Esophagus muscularis mucosa (tissue), 4 donors: Measurements from ENCODE around the gene E2F6. TPM values are rescaled to one million over a fixed set of nuclear protein-coding genes. Genes with fewer than 3 reads are reported as not detected.

ENCODE experiments used
- DNase-seq: peaks from one replicate; pipeline ENCODE4 v3.0.0-alpha.2; 2017; ENCODE audit errors: extremely low spot score
- H3K27ac ChIP-seq, 4 donors: fragments of 200-600 bp; sonication (generic); replicated peaks in 1 of 4; 1 replicate in 3 of 4; 2 replicates in 1 of 4; pipeline ENCODE4 v1.5.1; 2016 to 2019; ENCODE audit warnings: mild to moderate bottlenecking in 1 of 4
- H3K27me3 ChIP-seq, 4 donors: fragments of 200-600 bp; sonication (generic); one replicate each; pipeline versions ENCODE4 v1.5.1 to v1.6.0; 2016 to 2019
- H3K36me3 ChIP-seq, 4 donors: fragments of 200-600 bp; sonication (generic); one replicate each; pipeline ENCODE4 v1.5.1; 2016 to 2019
- H3K4me1 ChIP-seq, 4 donors: fragments of 200-600 bp; sonication (generic); one replicate each; pipeline ENCODE4 v1.5.1; 2016 to 2019
- H3K4me3 ChIP-seq, 4 donors: fragments of 200-600 bp; sonication (generic); 1 replicate in 2 of 4; 2 replicates in 2 of 4; pipeline ENCODE4 v1.5.1; 2016 to 2019; ENCODE audit warnings: mild to moderate bottlenecking in 4 of 4, moderate library complexity in 1 of 4
- H3K9me3 ChIP-seq, 4 donors: fragments of 200-600 bp; sonication (generic); 1 replicate in 3 of 4; 2 replicates in 1 of 4; pipeline ENCODE4 v1.5.1; 2016 to 2019
- CTCF ChIP-seq, 3 experiments: fragments of 200-600 bp in 2 of 3; fragments of 450-650 bp in 1 of 3; sonication (generic) in 2 of 3; IDR thresholded peaks; one replicate each; pipeline ENCODE4 v1.5.1; 2017 to 2019; ENCODE audit warnings: antibody characterized with exemption in 3 of 3, mild to moderate bottlenecking in 2 of 3, moderate library complexity in 1 of 3
- EP300 ChIP-seq: sonication (generic); formaldehyde crosslinking; IDR thresholded peaks from one replicate; pipeline ENCODE4 v1.6.1; 2017; ENCODE audit warnings: antibody characterized with exemption
- POLR2A ChIP-seq: fragments of 450-650 bp; IDR thresholded peaks from one replicate; pipeline ENCODE4 v1.6.1; 2017; ENCODE audit warnings: antibody characterized with exemption, moderate library complexity, mild to moderate bottlenecking, low read depth
- POLR2AphosphoS5 ChIP-seq, 2 donors: sonication (generic); formaldehyde crosslinking; IDR thresholded peaks; one replicate each; pipeline ENCODE4 v1.6.1; 2017; ENCODE audit warnings: antibody characterized with exemption in 2 of 2
- WGBS: methylation state at CpG from one replicate; pipeline ENCODE4 v1.1.5; 2018; 5-methylcytosine and 5-hydroxymethylcytosine counted together
- intact Hi-C: fragments of 100-400 bp; cut with DNase I; formaldehyde crosslinking; loops from one replicate; pipeline ENCODE4 v1.15.1; 2023
- total RNA-seq, 4 donors: library from RNA; depleted of rRNA; stranded (reverse); fragments of >200 nt; gene quantifications; one replicate each; pipeline versions ENCODE4 v1.1.0 to v1.2.1, GENCODE V29; 2016

The E2F6 gene
- total RNA-seq, 4 donors from 2014 or later, result 10.9 to 18.0 (median 17.0) TPM

GRCh38 chr2:11465110-11465484 lies 864 bp downstream of the E2F6 start:
- H3K27ac ChIP-seq, result peak overlapping the region; percentile 90 to 96 (median 93)
- H3K27me3 ChIP-seq, result no peaks in the 10 kb centered on the region
- intact Hi-C loops, result loop anchor here (10.0 kb wide), 1 partner anchor 650 kb away; the partner anchor contains the start of gene PDIA6
- peaks cover 0 to 8% (median 4%) of the 10 kb centered on the region in 4 donors for H3K36me3 ChIP-seq
- H3K4me3 ChIP-seq, result peak overlapping the region; percentile 57 to 79 (median 74)
- H3K9me3 ChIP-seq, result no peaks in the 10 kb centered on the region
- WGBS, result 42% methylated on average over 6 of the region's 6 CpGs
- DNase-seq, result no peak
- peaks cover 32 to 62% (median 60%) of the 10 kb centered on the region in 4 donors for H3K4me1 ChIP-seq
- TF ChIP-seq POLR2A (no peak), EP300 (no peak), CTCF (IDR thresholded peaks at IDR 0.05) (no peak), POLR2AphosphoS5 (IDR thresholded peaks at IDR 0.05) (no peak)

- Histone ChIP-seq H3K4me3 (no peak overlapping the region), H3K9me3 (no peaks in the 10 kb centered on the region), H3K36me3 (peaks cover 5 to 23% (median 17%) of the 10 kb centered on the region in 4 donors), H3K27me3 (no peaks in the 10 kb centered on the region), H3K27ac (no peak overlapping the region), H3K4me1 (peaks cover 37 to 93% (median 73%) of the 10 kb centered on the region in 4 donors)
- DNase-seq, result no peak
- WGBS, result 91% methylated on average over 4 of the region's 4 CpGs
- TF ChIP-seq POLR2AphosphoS5 (IDR thresholded peaks at IDR 0.05) (no peak), EP300 (no peak), CTCF (IDR thresholded peaks at IDR 0.05) (no peak), POLR2A (no peak)
- intact Hi-C loops, result loop anchor here (10.0 kb wide), 1 partner anchor 645 kb away; the partner anchor contains the start of gene PDIA6
Measured at GRCh38 chr2:11459816-11460215, 6.1 kb downstream of the E2F6 start.

GRCh38 chr2:11458753-11459152 lies 7.2 kb downstream of the E2F6 start:
- WGBS, result 95% methylated on average over 3 of the region's 3 CpGs
- Histone ChIP-seq H3K27ac (no peak overlapping the region), H3K36me3 (peaks cover 5 to 29% (median 19%) of the 10 kb centered on the region in 4 donors), H3K9me3 (no peaks in the 10 kb centered on the region), H3K4me1 (peaks cover 27 to 83% (median 63%) of the 10 kb centered on the region in 4 donors), H3K27me3 (no peaks in the 10 kb centered on the region), H3K4me3 (no peak overlapping the region)
- TF ChIP-seq EP300 (no peak), CTCF (IDR thresholded peaks at IDR 0.05) (no peak), POLR2A (no peak), POLR2AphosphoS5 (IDR thresholded peaks at IDR 0.05) (no peak)
- DNase-seq, result no peak
- intact Hi-C loops, result no loop called here

- TF ChIP-seq POLR2AphosphoS5 (IDR thresholded peaks at IDR 0.05) (no peak), CTCF (IDR thresholded peaks at IDR 0.05) (no peak), POLR2A (no peak), EP300 (no peak)
- H3K4me1 ChIP-seq, result peaks cover 22 to 74% (median 55%) of the 10 kb centered on the region in 4 donors
- peaks cover 8 to 33% (median 23%) of the 10 kb centered on the region in 4 donors for H3K36me3 ChIP-seq
- DNase-seq, result no peak
- intact Hi-C loops, result no loop called here
- no peak overlapping the region for H3K4me3 ChIP-seq
- no peaks in the 10 kb centered on the region for H3K27me3 ChIP-seq
- WGBS, result 73% methylated on average over 1 of the region's 1 CpG
- no peak overlapping the region for H3K27ac ChIP-seq
- H3K9me3 ChIP-seq, result no peaks in the 10 kb centered on the region
Measured at GRCh38 chr2:11457935-11458334, 8.0 kb downstream of the E2F6 start.

GRCh38 chr2:11456251-11456650 lies 9.7 kb downstream of the E2F6 start:
- Histone ChIP-seq H3K36me3 (peaks cover 21 to 50% (median 38%) of the 10 kb centered on the region in 4 donors), H3K27me3 (no peaks in the 10 kb centered on the region), H3K27ac (no peak overlapping the region), H3K4me3 (no peak overlapping the region), H3K4me1 (peaks cover 18 to 58% (median 39%) of the 10 kb centered on the region in 4 donors), H3K9me3 (no peaks in the 10 kb centered on the region)
- no peak for DNase-seq
- intact Hi-C loops, result no loop called here
- TF ChIP-seq CTCF (IDR thresholded peaks at IDR 0.05), result no peak
- TF ChIP-seq POLR2A, result no peak
- no peak for TF ChIP-seq POLR2AphosphoS5 (IDR thresholded peaks at IDR 0.05)
- TF ChIP-seq EP300, result no peak
- WGBS, result 53% methylated on average over 3 of the region's 3 CpGs
